ENCODE results near the gene STX18.
"Not testable (repeated sequence)": the region's sequence is repeated elsewhere in the genome, so short reads cannot be mapped to it uniquely, and the experiment has no call there.

STX18 gene

DNA sequence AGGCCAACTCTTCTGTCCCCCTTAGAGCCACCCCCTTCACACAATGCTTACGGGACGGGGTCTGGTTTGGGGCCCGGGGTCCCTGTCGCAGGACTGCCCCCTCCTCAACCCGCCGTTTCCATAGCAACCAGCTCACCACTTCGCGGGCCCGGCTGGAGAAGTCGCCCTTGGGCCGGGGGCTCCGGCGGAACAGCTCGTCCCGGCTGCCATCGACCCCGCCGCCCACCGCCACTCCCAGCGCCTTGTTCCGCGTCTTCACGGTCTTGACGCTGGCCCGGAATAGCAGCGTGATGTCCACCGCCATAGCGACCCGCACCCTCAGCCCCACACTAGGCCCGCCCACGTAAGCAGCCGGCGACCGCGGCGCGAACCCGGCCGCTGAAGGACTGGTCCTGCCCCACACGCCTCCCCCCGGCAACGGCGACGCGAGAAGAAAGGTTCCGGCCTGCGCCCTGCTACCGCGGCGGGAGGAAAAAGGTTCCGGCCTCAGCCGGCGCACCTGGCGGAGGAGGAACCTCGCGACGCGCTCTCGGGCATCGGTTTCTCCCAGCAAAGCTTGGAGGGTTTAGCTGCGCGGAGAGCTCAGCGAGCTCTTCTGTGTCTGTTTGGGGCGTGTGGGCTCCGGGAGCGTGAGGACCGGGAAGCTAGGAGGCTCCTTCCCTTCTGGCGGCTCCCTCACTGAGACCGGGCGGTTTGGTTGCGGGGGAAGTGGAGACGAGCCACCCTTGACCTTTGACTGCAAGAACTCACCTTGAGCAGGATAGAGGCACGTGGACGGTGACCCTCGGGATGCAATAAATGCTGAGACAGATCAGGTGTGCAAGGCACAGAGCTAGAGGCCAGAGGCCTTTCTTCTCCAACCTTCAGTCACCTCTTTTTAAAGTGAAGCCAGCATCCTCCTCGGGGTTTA lies at the start of gene STX18:
Gene STX18, minus strand, starts transcription at position 388 of the 910 bp plus-strand sequence. Its CDS starts 84 bp downstream, at position 304.
- peak; percentile 84 for DNase-seq

DNA sequence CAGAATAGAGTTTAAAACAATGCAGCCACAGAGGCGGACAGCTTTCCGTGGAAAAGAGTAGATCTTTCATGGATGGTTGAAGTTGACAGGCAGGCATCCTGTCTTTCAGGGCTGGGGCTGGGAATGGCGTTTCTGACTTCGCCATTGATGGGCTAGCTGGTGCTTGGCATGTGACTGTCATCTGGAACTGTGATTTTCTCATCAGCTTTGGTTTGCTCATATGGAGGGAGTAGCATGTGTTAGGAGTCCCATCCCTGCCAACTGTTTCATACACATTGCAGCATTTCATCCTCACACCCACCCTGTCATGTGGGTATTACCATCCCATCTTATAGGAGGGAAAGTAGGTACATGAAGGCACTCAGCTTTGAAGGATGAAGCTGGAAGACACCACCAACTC lies 49.2 kb upstream of the STX18 start:
- no peak for DNase-seq

DNA sequence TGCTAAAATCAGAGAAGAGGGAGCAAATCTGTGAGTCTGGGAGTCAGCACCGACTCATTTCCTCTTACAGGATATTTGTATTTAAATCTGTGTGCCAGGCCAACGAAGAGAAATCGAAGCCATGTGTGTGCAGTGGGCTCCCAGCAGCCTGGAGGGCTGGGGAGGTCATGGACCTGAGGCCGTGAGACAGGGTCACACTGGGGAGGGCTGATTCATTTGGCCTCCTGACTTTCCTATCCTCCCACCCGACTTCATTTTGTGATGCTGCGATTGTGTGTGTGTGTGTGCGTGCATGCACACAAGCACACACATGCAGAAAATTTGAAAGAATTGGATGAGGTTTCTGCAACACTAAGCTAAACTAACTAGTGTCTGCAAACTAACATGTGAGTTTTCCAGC lies 48.7 kb upstream of the STX18 start:
- DNase-seq = no peak

DNA sequence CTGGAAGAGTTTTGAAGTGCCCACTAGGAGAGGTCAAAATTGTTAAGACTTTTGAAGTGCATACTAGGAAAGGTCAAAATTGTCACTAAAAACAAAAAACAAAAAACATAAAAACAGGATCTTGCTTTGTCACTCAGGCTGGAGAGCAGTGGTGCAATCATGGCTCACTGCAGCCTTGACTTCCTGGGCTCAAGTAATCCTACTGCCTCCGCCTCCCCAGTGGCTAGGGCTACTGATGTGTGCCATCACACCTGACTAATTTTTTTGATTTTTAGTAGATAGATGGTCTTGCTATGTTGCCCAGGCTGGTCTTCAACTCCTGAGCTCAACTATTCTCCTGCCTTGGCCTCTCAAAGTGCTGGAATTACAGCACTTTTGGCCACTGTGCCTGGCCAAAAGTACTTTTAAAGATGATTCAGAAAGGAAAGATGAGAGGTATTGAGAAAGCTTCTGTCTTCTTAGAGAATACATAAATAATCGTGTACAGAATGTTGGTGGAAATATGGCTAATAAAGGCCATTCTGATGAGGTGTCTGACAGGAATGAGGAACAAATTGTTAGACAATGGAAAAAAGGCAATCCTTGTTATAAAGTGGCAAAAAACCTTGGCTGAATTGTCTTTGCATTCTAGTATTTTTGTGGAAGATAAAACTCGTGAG lies 43.3 kb upstream of the STX18 start:
- DNase-seq = no peak

DNA sequence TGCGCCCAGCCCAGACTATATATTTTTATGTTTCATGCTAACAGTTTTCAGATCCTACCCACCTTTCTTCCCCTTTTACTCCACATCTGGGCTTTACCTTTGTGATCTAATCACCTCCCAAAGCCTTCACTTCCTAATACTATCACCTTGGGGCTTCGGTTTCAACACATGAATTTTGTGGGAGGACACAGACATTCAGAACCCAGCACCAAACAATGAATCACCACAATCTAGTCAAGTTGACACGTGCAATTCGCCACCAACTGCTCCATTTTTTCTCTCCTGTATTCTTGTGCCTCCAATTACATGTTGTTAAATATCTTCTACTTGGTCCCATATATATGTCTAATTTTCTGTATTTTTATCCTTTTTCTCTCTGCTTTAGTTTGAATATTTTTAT lies 41.8 kb upstream of the STX18 start:
- no peak for DNase-seq

DNA sequence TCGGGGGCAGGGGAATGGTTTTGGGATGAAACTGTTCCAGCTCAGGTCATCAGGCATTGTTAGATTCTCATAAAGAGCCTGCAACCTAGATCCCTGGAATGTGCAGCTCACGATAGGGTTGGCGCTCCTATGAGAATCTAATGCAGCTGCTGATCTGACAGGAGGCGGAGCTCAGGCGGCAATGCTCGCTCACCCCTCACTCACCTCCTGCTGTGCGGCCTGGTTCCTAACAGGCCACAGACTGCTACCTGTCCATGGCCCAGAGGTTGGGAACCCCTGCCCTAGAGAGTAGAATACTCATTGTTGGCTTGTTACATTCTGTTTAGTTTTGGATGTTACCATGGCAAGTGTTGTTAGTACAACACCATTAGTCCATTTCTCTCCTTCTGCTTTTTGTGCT lies 40.8 kb upstream of the STX18 start:
- DNase-seq = no peak

DNA sequence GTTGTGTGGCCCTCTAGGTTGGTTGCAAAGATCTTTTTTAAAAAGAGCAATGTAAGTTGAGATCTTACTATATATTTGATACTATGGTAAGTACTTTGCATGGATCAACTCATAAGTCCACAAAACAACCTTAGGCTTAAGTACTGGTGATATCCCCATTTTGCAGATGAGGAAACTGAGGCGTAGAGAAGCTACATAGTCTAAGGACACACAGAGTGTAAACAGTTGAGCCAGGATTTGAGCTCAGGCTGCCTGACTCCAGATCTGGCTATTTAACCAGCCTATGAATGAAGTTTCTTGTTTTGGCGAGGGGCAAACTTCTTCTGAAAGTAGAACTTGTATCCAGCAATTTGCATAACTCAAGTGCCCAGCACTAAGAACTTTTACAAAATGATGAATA lies 38.6 kb upstream of the STX18 start:
- no peak for DNase-seq

DNA sequence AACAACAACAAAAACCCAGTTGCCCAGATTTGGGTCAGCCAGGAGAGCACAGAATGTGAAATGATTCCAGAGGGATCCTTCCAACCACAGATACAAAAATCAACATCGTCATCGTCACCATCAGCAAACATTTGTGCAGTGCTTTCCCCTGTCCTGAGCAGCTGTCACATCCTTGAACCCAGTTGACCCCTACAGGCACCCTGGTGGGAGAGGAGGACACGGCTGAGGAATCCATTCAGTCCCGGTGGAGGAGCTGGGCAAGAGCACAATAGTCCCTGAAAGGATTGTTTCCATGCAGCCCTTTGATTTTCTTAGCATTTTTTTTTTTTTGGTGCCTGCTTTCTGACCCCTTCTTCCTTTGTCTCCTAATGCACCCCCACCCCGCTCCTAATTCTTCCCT lies 37.1 kb upstream of the STX18 start:
- no peak for DNase-seq

DNA sequence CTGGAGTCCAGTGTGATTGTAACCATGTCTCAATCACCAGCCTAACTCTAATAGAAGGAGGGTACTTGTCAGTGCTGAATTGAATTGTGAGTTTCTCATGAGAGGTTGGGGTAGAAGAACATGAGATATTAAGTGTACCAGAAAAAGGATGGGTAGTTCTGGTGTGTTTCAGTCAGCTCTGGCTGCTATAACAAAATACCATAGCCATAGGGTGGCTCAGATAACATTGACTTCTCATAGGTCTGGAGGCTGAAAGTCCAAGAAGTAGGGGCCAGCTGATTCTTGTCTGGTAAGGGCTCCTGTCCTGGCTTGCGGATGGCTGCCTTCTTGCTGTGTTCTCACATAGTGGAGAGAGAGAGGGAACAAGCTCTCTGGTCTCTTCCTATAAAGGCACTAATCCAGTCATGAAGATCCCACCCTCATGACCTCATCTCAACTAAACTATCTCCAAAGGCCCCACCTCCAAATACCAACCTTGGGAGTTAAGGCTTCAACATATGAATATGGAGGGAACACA lies 35.6 kb upstream of the STX18 start:
- no peak for DNase-seq

DNA sequence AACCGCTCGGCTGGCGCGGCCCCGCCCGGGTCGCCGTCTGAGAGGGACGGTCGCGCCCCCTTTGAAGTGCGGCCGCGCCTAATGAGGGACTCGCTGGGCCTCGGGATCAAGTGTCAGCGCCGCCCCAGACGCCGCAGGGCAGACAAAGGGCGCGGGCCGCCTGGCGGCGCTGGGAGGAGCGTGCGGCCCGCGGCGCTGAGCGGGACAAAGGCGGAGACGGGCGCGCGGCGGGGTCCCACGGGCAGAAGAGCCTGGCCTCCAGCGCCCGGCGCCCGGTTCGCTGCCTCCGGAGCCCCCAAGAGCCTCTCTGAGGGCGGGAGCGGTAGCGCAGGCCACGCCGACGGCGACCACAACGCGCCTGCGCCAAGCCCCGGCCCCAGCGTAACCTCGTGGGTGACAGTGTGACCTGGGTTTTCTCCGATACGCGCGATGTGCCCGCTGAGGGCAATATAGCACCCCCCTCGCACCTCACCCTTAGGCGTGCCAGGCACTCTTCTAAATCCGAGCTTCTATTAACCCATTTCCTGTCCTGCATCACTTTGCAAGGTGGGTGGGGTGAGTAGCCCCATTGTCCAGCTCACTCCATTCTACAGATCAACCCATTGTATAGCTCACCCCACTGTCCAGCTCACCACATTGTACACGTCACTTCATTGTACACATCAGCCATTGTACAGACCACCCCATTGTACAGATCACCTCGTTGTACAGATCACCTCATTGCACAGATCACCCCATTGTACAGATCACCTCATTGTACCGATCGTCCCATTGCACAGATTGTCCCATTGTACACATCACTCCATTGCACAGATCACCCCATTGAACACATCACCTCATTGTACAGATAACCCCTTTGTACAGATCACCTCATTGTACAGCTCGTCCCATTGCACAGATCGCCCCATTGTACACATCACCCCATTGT lies 33.7 kb upstream of the STX18 start:
- peak; percentile 54 for DNase-seq

DNA sequence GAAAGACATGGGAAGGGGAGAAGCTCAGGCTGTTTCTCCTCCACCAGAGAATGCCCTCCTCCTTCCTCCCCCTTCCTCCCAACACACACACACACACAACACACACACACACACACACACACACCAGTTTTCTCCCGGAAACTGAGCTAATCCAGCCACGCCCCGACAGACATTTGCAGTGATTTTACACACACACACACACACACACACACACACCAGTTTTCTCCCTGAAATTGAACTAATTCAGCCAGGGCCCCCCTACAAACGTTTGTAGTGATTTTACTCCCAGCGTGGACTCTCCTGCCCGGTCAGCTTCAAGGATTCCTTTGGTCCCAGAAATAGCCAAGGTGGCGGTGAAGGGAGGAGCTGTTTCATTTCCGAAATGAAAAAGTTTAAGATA lies 32.9 kb upstream of the STX18 start:
- DNase-seq = peak; percentile 4

DNA sequence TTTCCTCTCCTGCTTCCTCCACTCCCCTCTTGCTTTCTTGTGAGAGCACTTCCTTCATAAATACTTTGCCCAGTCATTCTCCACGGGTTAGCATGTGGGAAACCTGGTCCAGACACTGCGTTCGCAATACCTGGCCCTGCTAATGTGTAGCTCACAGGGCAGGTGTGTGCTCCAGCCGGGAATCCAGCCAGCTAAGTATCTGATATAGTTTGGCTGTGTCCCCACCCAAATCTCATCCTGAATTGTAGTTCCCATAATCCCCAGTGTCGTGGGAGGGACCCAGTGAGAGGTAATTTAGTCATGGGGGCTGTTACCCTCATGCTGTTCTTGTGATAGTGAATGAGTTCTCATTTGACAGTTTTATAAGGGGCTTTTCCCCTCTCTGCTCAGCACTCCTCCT lies 32.2 kb upstream of the STX18 start:
- DNase-seq = no peak

DNA sequence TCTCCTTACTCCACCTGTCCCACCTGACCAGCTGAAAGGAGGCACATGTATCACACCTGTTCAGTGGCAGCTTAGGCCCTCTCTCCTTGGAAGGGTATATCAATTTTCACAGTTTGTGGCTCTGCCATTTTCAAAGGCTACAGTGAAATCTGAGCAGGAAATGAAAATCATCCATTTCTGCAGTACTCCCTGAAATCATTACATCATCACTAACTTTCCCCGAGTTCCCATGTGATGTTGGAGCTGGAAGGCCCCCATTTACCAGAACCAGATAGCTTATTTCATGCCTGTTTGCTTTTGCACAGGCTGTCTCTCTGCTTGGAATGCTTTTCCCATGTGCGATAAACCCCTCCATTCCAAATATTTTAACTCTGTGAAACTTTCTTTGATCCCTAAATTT lies 31.0 kb upstream of the STX18 start:
- DNase-seq = no peak

DNA sequence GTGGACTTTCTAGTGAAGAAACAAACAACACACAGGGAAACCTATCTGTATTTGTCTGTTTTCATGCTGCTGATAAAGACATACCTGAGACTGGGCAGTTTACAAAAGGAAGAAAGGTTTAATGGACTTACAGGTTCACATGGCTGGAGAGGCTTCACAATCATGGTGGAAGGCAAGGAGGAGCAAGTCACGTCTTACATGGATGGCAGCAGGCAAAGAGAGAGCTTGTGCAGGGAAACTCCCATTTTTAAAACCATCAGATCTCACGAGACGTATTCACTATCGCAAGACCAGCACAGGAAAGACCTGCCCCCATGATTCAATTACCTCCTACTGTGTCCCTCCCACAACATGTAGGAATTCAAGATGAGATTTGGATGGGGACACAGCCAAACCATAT lies 28.0 kb upstream of the STX18 start:
- not testable (repeated sequence) for DNase-seq

DNA sequence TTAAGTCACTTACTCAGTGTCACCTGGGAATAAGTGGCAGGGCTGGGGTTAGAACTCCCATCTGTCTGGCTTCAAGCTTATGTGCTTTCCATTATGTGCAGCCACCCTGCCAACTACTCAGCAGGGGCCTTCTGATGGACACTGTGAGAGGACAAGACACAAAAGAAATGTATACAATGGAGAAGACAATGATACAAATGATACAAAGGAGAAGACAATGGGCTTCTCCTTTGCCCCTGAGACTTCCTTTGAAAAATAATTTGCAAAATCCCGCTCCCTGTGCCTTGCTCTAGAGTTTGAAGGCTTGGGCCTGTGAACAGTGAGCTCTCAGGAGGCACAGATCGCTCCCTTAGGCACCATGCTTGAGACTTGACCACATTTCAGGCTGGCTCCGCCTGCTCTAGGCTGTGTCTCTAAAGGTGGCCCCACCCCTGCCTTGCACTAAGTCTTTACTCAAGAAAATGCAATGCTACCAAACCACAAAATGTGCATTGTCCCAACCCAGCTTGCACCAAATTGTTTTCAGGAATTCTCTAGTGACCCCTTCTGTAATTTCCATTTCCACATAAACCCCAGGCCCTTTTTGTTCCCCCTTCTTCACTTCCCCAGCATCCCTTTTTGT lies 27.1 kb upstream of the STX18 start:
- DNase-seq = no peak

DNA sequence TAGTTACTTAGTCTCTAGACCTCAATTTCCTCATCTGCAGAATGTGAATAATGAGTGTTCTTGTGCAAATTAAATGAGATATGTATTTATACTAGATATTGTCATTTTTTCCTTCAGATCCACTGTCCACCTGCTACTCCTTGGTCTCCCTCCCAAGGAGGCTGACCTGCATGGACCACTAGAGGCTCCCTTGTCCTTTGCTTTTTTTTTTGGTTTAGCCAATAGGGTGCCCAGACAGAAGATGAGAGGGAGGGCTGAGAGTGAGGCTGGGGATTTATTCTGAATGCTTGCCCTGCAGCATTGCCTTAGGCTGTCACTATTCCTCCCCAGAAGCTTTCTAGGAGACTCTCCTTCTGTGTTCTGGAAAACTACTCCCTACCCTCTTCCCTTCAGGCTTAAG lies 24.5 kb upstream of the STX18 start:
- not testable (repeated sequence) for DNase-seq

DNA sequence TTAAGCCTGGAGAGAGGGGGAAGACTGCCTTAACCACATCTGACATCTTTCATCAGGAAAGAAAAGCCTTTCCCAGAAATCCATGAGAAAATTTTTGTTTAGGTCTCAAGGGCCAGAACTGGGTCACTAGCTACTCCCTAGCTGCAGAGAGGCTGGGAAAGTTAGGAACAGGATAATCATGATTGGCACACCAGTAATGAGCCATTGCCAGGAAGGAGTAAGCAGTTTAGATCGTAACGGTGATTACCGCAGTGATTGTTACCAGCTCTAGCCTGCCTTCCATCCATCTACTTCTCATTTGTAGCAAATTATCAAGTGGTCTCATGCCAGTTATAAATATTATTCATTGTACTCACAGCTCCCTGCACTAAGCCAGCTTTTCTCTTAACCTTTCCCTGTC lies 22.7 kb upstream of the STX18 start:
- DNase-seq = no peak

DNA sequence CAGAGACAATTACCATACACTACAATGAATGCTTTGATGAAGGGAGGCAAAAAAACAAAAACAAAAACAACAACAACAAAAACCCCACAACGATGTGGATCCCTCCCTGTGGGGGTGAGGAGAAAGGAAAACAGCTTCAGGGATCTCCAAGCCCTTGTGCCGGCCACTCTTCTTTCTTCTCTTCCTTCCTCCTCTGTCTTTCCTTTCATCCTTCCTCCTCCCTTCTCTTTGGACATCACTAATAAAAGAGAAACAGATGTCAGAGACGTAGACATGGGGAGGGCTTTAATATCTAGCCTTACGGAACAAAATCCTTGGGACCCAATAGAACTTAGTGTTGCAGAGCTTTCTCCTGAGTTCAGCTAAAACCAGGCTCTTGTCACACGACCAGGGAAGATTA lies 18.8 kb upstream of the STX18 start:
- no peak for DNase-seq

DNA sequence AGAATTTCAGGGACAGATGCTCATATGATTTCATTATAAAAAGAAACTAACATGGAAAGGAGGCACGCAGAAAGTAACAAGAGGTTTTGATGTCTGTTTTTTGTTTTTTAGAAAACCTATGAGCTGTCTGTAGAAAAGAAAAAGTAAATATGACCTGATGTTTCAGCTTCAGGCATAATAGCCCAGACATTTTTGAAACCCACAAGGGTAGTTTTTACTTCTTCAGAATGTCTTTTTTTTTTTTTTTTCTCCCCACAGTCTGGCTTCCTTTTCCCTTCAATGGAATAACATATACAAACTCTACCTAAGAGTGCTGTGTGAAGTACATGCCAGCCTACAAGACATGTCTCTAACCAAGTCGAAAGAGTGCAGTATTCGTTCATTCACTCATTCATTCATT lies 18.3 kb upstream of the STX18 start:
- DNase-seq = no peak

DNA sequence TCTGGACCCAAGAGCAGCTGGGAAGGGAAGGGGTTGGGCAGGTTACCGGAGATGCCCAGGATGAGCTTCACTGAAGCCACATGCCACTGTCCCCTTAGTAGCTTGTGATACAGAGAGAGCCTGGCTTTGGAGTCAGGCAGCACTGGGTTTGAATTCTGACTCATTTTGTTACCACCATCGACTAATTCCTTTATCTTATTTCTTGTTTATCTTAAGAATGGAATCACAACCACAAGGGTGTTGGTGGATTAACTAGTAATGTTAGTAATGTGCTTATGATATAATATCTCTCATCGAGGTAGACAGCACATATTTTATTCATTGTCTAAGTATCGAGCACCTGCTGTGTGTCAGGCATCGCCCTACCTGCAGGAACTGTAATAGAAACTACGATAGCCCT lies 17.7 kb upstream of the STX18 start:
- no peak for DNase-seq

DNA sequence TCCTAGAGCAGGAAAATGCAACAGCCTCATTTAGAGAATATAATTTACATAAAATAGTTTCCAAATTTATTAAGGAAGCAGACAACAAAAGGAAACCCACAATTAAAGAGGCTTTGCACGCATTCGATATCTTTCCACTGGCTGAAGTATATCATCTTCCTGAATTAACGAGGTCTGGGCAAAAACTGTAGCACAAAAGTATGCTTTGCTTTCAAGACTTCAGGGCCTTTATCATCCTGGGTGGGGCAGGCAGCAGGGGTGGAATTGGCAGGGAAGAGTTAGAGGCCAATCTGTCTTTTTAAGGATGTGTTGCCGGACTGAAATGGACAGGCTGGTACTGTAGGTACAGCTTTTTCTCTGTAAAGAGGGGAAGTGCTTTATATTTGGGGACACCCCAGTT lies 17.0 kb upstream of the STX18 start:
- no peak for DNase-seq

DNA sequence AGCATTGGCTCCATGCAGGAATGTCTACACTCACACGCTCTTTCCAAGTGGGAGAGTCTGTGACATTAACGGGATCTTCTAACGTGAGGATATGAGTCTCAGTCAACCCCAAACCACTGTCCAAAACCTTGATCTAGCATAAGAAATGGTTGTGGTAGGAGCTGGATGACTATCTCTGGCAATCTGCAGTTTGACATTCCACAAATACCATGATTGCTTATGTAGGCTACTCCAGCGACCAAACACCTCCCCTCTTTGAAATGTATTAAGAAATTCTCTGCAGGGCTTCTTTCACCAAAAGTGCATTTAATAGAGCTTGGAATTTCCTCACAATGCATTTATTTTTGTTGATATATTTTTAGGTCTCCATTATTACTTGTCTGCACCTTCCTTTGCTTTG lies 14.1 kb upstream of the STX18 start:
- no peak for DNase-seq

DNA sequence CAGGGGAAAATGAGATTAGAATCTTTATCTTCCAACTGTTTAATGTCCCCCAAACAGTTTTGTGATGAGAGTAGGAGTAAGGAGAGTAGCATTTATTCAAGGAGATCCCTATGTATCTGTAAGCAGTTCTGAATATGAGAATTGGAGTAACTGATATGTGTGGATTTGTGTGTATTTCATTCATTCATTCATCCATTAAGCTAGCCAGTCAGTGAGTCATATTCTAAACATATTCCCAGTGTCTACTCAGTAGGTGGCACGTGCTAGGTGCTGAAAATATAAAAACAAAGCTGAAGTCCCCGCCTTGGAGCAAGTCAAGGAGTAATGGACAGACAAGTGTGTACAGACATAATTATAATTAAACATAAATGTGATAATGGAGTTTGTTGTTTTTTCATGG lies 12.4 kb upstream of the STX18 start:
- DNase-seq = no peak

All from activated T-cell treated with anti-CD3 and anti-CD28 coated beads for 4 hours (primary cell).